B cell (primary cell): Measurements from ENCODE around the gene ALOX15B.

Experiments used
- CTCF ChIP-seq: fragments of 200-600 bp; IDR thresholded peaks from one replicate; pipeline ENCODE4 v1.8.0; 2022; ENCODE audit warnings: antibody characterized with exemption, mild to moderate bottlenecking
- EZH2 ChIP-seq: IDR thresholded peaks from 2 replicates; pipeline ENCODE4 v1.6.1; 2012; ENCODE audit warnings: borderline replicate concordance, low read depth, mild to moderate bottlenecking, moderate library complexity, low read length; ENCODE audit not compliant: insufficient read depth, poor library complexity, severe bottlenecking

DNA sequence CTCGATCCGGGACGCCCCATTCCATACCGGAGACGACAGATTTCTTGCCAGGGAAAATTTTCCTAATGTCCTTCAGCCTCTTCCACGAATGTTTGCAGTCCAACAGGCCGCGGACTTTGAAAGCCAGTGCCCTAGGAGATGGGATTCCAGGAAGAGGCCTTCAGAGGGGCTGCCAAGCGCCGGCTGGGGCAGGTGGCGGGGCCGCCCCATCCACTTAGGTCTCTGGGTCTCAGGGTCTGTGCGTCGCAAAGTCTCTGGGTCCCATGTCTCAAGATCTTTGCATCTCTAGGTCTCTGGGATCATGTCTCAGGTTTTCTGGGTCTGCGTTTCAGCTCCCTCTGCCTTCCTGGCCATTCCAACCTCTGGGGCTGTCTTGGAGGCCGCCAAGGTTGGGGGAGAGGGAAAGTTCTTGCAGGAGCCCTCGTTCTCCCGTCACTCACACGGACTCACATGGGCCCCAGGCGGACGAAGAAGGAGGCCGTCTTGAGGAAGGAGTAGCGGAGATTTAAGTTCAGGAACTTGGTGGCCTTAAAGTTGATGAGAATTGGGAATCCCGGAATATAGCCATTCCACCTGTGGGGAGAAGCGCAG lies 41.4 kb downstream of the ALOX15B start:
- TF ChIP-seq CTCF (peak; percentile 41), EZH2 (no peak)
